GM06990 (cell line): Measurements from ENCODE around the gene EWSR1.
A peak's percentile ranks its signal among the peaks of the same experiment; 100 is the strongest.

Experiments
- DNase-seq: peaks from one replicate; pipeline ENCODE4 v3.0.0-alpha.2; 2011; ENCODE audit not compliant: insufficient read length; ENCODE audit errors: extremely low read depth
- H3K27me3 ChIP-seq: replicated peaks from 2 replicates; pipeline ENCODE4 v1.6.0; 2011; ENCODE audit warnings: low read length; ENCODE audit not compliant: control insufficient read depth, insufficient read depth
- H3K36me3 ChIP-seq: 2 replicates; pipeline ENCODE4 v1.5.1; 2011; ENCODE audit warnings: low read length; ENCODE audit not compliant: control insufficient read depth, insufficient read depth
- H3K4me3 ChIP-seq: replicated peaks from 2 replicates; pipeline ENCODE4 v1.5.1; 2011; ENCODE audit warnings: low read depth, mild to moderate bottlenecking, control low read depth, low read length
- TF ChIP-seq, protein P1 (sequence below): IDR thresholded peaks from 2 replicates; pipeline ENCODE4 v1.5.1; 2011; ENCODE audit warnings: low read length, control low read depth, mild to moderate bottlenecking, inconsistent platforms; ENCODE audit not compliant: insufficient read depth, poor library complexity, severe bottlenecking

Gene EWSR1

DNA sequence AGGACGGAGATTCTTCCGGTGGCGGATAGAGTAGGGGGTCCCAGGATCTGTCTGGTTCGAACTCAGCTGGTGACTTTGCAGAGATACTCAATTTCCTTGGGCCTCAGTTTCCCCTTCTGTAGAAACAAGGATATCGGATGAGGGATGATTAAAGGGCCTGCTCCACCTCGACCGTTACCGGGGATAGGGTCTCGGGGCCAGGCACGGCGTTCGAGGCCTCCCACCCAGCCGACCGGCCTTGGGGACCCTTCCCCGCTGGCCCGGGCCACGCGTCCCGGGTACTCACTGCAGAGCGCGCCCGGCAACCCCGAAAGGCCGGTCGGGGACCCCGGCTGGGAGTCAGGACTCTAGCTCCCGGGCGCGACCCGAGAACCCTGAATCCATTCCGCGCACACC, 608 bp upstream of the EWSR1 start:
- no peaks in the 10 kb centered on the region for H3K27me3 ChIP-seq
- H3K36me3 ChIP-seq: peaks cover 11% of the 10 kb centered on the region
- peak overlapping the region; percentile 98 for H3K4me3 ChIP-seq
- TF ChIP-seq, protein P1, sequence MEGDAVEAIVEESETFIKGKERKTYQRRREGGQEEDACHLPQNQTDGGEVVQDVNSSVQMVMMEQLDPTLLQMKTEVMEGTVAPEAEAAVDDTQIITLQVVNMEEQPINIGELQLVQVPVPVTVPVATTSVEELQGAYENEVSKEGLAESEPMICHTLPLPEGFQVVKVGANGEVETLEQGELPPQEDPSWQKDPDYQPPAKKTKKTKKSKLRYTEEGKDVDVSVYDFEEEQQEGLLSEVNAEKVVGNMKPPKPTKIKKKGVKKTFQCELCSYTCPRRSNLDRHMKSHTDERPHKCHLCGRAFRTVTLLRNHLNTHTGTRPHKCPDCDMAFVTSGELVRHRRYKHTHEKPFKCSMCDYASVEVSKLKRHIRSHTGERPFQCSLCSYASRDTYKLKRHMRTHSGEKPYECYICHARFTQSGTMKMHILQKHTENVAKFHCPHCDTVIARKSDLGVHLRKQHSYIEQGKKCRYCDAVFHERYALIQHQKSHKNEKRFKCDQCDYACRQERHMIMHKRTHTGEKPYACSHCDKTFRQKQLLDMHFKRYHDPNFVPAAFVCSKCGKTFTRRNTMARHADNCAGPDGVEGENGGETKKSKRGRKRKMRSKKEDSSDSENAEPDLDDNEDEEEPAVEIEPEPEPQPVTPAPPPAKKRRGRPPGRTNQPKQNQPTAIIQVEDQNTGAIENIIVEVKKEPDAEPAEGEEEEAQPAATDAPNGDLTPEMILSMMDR: no peak
- DNase-seq: no peak

DNA sequence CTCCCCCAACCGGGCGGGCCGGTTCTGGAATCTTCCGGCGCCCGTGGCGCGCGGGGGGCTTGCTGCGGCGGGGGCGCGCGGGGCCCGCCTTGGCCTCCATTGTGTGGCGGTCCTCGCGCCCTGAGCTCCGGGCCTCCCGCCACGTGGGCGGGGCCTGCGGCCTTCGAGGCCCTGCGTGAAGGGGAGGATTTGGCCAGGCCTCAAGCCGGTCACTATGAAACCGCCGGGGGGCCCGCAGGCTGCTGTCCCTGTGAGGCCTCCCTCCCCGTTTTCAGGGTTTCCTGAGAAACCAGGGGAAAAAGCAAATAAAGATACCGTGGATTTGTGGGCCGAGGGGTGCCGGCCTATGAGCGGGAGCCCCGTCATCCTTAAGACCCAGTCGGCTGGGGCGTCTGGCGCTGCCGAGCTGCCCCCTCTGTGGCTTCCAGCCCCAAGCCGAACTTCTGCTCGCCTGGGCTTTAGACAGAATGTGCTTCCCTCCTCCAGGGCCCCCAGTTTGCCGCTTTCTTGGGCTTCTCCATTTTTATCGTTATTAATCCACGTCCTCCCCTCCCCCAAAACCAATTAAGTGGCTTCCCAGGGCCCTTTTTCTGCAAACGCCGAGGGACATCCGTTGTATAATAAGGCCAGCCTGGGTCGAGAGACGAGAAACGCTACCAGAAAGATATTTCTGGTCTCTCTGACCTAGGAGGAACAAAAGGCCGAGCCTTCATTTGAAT, 602 bp downstream of the EWSR1 start:
- peak; percentile 72 for DNase-seq
- TF ChIP-seq, protein P1: no peak
- Histone ChIP-seq H3K27me3 (no peaks in the 10 kb centered on the region), H3K4me3 (peak overlapping the region; percentile 98), H3K36me3 (peaks cover 12% of the 10 kb centered on the region)

DNA sequence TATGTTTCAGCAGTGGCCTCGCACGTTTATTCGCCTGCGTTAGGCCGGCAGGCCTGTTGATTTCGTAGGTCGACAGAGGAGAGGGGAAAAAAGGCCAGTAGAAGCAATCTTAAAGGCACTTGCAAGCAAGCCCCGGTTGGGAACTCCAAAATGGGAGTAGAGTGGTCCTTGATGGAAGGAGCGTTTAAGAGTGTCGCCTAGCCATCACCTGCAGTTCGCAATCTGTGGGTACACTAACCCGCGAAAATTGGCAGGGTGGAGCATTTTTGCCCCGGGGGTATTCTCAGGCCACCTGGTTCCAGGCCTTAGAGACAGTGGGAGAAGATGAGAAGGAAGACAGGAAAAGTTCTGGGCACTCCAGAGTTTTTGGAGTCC, 1.1 kb downstream of the EWSR1 start:
- no peak for DNase-seq
- TF ChIP-seq, protein P1: no peak
- no peaks in the 10 kb centered on the region for H3K27me3 ChIP-seq
- peak overlapping the region; percentile 98 for H3K4me3 ChIP-seq
- H3K36me3 ChIP-seq: peaks cover 8% of the 10 kb centered on the region

DNA sequence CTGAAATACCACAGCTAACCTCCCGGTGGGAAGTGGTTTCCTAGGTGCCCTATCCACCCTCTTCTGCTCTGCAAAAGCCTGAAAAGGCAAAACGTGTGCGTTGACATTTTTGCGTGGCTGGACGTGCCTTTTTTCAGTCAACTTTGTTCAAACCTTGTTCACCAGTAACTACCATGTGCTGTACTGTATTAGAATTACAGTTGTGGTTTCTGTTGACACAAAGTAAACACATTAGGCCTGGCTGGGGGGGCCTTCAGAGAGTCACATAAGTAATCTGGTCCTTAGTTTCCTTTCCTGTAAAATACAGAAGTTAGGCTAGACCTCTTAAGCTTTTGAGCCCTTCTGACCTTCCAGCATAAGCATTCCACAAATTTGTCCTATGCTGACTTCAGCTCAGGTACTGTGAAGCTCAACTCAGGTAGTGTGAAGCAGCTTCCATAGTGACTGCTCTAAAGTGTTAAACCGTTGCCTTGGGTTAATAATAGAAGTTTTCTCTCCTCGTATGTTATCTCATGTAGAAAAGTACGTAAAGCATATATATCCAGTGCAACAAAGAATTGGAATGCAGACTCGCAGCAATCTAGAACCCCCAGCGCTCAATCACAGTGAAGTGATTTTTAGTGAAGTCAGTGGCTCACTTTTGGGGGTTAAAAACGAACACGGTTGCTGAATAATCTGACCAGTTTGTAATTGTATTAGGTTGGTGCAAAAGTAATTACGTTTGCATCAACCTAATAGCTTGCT, 1.8 kb downstream of the EWSR1 start:
- no peak for DNase-seq
- peak overlapping the region; percentile 98 for H3K4me3 ChIP-seq
- TF ChIP-seq, protein P1: no peak
- H3K27me3 ChIP-seq: no peaks in the 10 kb centered on the region
- peaks cover 5% of the 10 kb centered on the region for H3K36me3 ChIP-seq

DNA sequence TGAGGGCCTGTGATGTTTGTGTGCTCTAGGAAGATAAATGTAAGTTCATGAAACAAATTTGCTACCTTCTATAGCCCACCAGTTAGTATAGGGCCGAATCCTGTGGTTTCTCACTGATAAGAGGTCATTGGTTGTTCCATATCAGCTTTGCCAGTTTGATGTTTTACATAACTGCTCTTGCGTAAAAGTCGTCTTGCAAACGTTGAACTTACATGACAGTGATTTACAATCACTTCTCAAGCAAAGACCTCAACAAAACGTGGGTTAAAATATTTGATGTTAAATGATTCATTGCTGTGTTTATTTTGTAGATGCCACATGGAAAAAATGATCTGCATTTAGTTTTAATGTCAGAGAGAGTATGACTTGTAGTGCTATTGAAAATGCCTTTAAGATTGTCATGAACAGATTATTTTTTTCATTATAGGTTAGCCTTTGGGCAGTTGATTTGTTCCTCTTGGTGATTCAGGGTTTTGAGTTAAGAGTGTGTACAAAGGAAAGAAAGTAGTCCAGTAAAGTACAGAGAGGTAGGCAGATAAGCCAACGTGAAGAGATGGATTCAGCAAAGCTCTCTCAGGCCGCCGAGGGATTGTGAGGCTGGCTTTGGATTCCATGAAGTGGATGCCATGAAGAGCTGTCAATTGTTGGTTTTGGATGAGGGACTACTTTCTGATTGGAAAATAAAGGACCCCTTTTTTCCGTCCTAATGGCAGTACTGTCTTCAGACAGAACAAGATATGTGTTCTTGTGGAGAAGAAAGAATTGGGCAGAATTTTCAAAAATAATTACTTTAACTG, 2.6 kb downstream of the EWSR1 start:
- Histone ChIP-seq H3K36me3 (peaks cover 1% of the 10 kb centered on the region), H3K27me3 (no peaks in the 10 kb centered on the region), H3K4me3 (peak overlapping the region; percentile 98)
- no peak for DNase-seq
- TF ChIP-seq, protein P1: no peak
